Cardiac fibroblast (primary cell): ENCODE results near the gene PHACTR3.

ENCODE experiments used
- DNase-seq, 2 donors: peaks; one replicate each; pipeline versions ENCODE4 v3.0.0 to v3.0.0-alpha.2; 2010; ENCODE audit warnings: low read depth in 2 of 2
- H3K4me3 ChIP-seq, 2 donors: replicated peaks in 1 of 2; 1 replicate in 1 of 2; 2 replicates in 1 of 2; pipeline ENCODE4 v1.5.1; 2011; ENCODE audit warnings: low read depth in 2 of 2, low read length in 2 of 2, mild to moderate bottlenecking in 2 of 2, moderate library complexity in 1 of 2
- CTCF ChIP-seq: IDR thresholded peaks from one replicate; pipeline ENCODE4 v1.5.1; 2011; ENCODE audit warnings: low read depth, mild to moderate bottlenecking, low read length, inconsistent platforms

Gene PHACTR3

GRCh38 chr20:59701236-59701635 lies 96.9 kb downstream of the PHACTR3 start:
- H3K4me3 ChIP-seq = no peak overlapping the region
- no peak for TF ChIP-seq CTCF
- no peak for DNase-seq

- no peak for TF ChIP-seq CTCF
- no peak overlapping the region for H3K4me3 ChIP-seq
- DNase-seq = no peak
These were observed 98.7 kb downstream of the PHACTR3 start for GRCh38 chr20:59703046-59703445.

DNA sequence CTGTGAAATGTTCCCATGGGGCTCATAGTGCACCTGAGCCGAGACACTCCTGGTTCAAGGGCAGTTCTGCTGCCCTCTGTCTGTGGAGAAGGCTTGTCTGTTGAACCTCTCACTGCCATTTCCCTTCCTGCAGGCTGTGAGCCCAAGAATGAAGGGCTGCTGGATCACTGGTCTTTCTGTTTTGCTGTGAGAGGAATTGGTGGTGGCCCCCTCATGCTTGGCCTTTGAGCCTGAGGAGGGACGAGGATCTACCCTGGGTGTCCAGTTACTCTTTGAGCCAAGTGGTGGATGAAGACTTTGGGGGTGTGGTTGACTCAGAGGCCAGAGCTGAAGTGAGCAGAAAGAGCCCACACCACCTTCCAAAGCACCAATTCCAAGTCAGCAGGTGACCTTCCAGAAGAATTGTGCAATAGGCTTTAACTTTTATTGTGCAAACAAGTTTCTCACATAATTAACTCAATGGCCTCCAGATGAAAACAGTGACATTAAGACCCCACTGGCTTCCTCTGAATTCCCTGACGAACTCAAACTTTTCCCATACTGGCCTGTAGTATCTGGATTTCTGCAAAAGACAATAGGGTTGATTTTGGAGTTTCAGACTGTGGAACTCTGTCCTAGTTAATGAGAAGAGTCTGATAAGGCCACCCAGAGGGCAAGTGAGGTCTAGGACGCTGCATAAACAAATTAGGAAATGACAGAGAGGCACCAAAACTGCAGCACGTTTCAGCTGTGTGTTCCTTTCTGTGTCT lies 101.5 kb downstream of the PHACTR3 start:
- DNase-seq = no peak
- no peak for TF ChIP-seq CTCF

DNA sequence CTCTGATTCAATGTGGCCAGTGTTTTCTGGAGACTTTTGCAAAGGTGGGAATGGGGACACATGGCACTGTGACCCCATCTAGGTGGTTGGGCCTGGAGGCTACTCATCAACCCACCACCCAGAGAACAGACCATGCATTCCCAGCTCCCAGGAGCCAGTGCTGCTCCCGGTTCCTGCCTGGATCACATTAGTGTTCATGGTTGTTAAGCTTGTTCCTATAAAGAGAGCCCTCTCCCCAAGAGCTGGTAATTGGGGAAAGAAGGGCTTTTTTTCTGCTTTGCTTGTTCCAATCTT lies 102.0 kb downstream of the PHACTR3 start:
- TF ChIP-seq CTCF = no peak
- H3K4me3 ChIP-seq = no peak overlapping the region
- DNase-seq = no peak

More for the DNA sequence above, 101.5 kb downstream of the PHACTR3 start:
- H3K4me3 ChIP-seq = no peak overlapping the region

- H3K4me3 ChIP-seq = no peak overlapping the region
- no peak for TF ChIP-seq CTCF
- no peak for DNase-seq
These were observed 104.0 kb downstream of the PHACTR3 start for GRCh38 chr20:59708326-59708725.

DNA sequence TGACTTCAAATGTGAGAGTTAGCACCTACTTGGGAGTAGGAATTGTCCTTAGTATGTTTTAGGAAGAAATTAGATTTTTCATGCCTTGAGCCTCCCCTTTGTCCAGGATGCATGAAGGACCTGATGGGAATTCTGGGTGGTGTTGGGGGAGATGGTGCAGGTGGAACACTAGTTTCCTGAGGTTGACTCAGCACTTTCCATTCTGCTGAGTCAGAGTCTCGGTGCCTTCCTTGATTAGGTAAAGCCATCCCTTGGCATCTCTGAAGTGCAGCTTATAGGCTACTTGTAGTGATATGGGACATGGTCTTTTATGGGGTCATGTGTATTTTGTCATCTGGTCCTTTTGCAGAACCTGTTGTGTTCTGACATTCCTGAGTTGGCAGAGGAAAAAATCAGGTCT lies 105.3 kb downstream of the PHACTR3 start:
- H3K4me3 ChIP-seq = no peak overlapping the region
- no peak for DNase-seq
- no peak for TF ChIP-seq CTCF

- DNase-seq = no peak
- TF ChIP-seq CTCF = no peak
- H3K4me3 ChIP-seq = no peak overlapping the region
These were observed 113.7 kb downstream of the PHACTR3 start for GRCh38 chr20:59718071-59718470.
